ENCODE measurements around the gene TMEM219. TPM values are rescaled to one million over a fixed set of nuclear protein-coding genes. Genes with fewer than 3 reads are reported as not detected.
"Not testable (repeated sequence)": the region's sequence is repeated elsewhere in the genome, so short reads cannot be mapped to it uniquely, and the experiment has no call there.

TMEM219 gene
- total and polyA plus RNA-seq, 2 donors = 43.1 to 120 TPM

- no peaks in the 10 kb centered on the region for H3K4me1 ChIP-seq (ENCODE audit: insufficient read depth)
- no peak overlapping the region for H3K4me3 ChIP-seq (ENCODE audit: low read depth, low read length)
- WGBS = 16% methylated on average over 31 of the region's 31 CpGs
- no peak overlapping the region for H3K27ac ChIP-seq (ENCODE audit: low read depth)
- no peaks in the 10 kb centered on the region for H3K36me3 ChIP-seq (ENCODE audit: insufficient read depth)
- DNase-seq (ENCODE audit: extremely low spot score) = no peak
Measured at GRCh38 chr16:30011714-30012504, 50.0 kb downstream of the TMEM219 start.

- DNase-seq (ENCODE audit: extremely low spot score); H3K36me3 ChIP-seq (ENCODE audit: insufficient read depth); H3K27ac ChIP-seq (ENCODE audit: low read depth); H3K4me1 ChIP-seq (ENCODE audit: insufficient read depth); H3K4me3 ChIP-seq (ENCODE audit: low read depth, low read length): not testable (repeated sequence)
- 76% methylated on average over 14 of the region's 14 CpGs for WGBS
Measured at GRCh38 chr16:30012598-30012997, 50.7 kb downstream of the TMEM219 start.

DNA sequence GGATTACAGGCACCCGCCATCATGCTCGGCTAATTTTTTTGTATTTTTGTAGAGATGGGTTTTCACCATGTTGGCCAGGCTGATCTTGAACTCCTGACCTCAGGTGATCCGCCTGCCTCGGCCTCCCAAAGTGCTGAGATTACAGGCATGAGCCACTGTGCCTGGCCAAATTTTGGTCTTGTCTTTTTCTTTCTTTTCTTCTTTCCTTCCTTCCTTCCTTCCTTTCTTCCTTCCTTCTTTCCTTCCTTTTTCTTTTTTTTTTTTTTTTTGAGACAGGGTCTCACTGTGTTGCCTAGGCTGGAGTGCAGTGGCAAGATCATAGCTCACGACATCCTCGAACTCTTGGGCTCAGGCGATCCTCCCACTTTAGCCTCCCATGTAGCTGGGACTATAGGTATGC, 53.6 kb downstream of the TMEM219 start:
- WGBS = 91% methylated on average over 7 of the region's 7 CpGs

DNA sequence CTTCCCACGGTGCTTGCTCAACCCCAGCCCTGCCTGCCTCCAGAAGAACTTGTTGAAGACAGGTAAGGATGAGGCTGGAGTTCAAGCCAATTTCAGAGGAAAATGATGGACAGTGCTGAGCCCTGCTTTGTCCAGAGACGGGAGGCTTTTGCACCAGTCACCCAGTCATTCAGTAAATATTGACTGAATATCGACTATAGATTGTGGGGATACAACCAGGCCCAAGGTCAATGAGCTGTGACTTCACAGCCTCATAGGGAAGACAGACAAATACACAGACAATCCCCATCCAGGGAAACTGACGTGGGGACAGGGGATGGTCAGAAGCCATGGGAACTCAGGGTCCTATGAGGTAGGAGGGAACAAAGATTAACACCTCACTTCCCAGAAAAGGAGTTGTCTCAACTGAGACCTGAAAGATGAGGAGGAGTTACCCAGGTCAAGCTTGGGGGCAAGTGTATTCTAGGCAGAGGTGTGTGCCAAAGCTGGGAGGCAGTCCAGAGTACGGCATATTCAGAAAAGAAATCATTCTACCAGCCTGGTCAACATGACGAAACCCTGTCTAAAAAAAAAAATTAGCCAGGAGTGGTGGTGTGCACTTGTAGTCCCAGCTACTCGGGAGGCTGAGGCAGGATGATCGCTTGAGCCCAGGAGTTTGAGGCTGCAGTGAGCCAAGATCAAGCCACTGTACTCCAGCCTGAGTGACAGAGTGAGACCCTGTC, 54.8 kb downstream of the TMEM219 start:
- WGBS = 70% methylated on average over 8 of the region's 8 CpGs
- Histone ChIP-seq H3K4me3 (ENCODE audit: low read depth, low read length) (no peak overlapping the region), H3K36me3 (ENCODE audit: insufficient read depth) (no peaks in the 10 kb centered on the region), H3K4me1 (ENCODE audit: insufficient read depth) (no peaks in the 10 kb centered on the region), H3K27ac (ENCODE audit: low read depth) (no peak overlapping the region)
- DNase-seq (ENCODE audit: extremely low spot score) = no peak

More for the DNA sequence above, 53.6 kb downstream of the TMEM219 start:
- DNase-seq (ENCODE audit: extremely low spot score); H3K36me3 ChIP-seq (ENCODE audit: insufficient read depth); H3K27ac ChIP-seq (ENCODE audit: low read depth); H3K4me3 ChIP-seq (ENCODE audit: low read depth, low read length); H3K4me1 ChIP-seq (ENCODE audit: insufficient read depth): not testable (repeated sequence)

DNA sequence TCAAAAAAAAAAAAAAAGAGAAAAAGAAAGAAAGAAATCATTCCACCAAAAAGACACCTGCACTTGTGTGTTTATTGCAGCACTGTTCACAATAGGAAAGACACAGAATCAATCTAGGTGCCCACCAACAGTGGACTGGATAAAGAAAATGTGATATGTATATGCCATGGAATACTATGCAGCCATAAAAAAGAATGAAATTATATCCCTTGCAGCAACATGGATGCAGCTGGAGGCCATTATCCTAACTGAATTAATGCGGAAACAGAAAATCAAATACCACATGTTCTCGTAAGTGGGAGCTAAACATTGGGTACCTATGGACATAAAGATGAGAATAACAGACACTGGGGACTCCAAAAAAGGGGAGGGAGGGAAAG, 55.4 kb downstream of the TMEM219 start:
- WGBS = 95% methylated on average over 2 of the region's 2 CpGs
- no peak for DNase-seq (ENCODE audit: extremely low spot score)
- no peaks in the 10 kb centered on the region for H3K4me1 ChIP-seq (ENCODE audit: insufficient read depth)
- no peak overlapping the region for H3K4me3 ChIP-seq (ENCODE audit: low read depth, low read length)
- no peaks in the 10 kb centered on the region for H3K36me3 ChIP-seq (ENCODE audit: insufficient read depth)
- no peak overlapping the region for H3K27ac ChIP-seq (ENCODE audit: low read depth)

DNA sequence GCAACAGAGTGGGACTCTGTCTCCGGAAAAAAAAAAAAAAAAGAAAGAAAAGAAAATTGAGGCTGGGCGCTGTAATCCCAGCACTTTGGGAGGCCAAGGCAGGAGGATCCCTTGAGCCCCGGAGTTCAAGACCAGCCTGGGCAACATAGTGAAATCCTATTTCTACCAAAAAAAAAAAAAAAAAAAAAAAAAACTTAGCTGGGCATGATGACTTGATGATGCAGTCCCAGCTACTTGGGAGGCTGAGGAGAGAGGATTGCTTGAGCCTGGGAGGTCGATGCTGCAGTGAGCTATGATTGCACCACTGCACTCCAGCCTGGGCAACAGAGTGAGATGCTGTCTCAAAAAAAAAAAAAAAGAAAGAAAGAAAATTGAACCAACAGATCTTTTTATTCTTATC, 56.1 kb downstream of the TMEM219 start:
- H3K36me3 ChIP-seq (ENCODE audit: insufficient read depth); H3K27ac ChIP-seq (ENCODE audit: low read depth); H3K4me3 ChIP-seq (ENCODE audit: low read depth, low read length); H3K4me1 ChIP-seq (ENCODE audit: insufficient read depth); DNase-seq (ENCODE audit: extremely low spot score): not testable (repeated sequence)
- WGBS = 90% methylated on average over 4 of the region's 4 CpGs

GRCh38 chr16:30018731-30019158, 56.9 kb downstream of the TMEM219 start:
- H3K4me1 ChIP-seq (ENCODE audit: insufficient read depth) = no peaks in the 10 kb centered on the region
- 65% methylated on average over 4 of the region's 4 CpGs for WGBS
- H3K36me3 ChIP-seq (ENCODE audit: insufficient read depth) = no peaks in the 10 kb centered on the region
- no peak overlapping the region for H3K4me3 ChIP-seq (ENCODE audit: low read depth, low read length)
- no peak for DNase-seq (ENCODE audit: extremely low spot score)
- no peak overlapping the region for H3K27ac ChIP-seq (ENCODE audit: low read depth)

Other genes with a start within 250 kb of the TMEM219 start
- gene C16orf54, start 216.1 kb upstream of the TMEM219 start, total RNA-seq = 2.5 TPM
- gene C16orf54, start 216.1 kb upstream of the TMEM219 start, polyA plus RNA-seq = 1.9 TPM
- not detected for gene ZG16, start 183.8 kb upstream of the TMEM219 start, total RNA-seq
- not detected for gene ZG16, start 183.8 kb upstream of the TMEM219 start, polyA plus RNA-seq
- 37.0 TPM for gene KIF22, start 171.3 kb upstream of the TMEM219 start, total RNA-seq
- 27.0 TPM for gene KIF22, start 171.3 kb upstream of the TMEM219 start, polyA plus RNA-seq
- gene MAZ, start 155.6 kb upstream of the TMEM219 start, total RNA-seq = 136 TPM
- gene MAZ, start 155.6 kb upstream of the TMEM219 start, polyA plus RNA-seq = 171 TPM
- gene PRRT2, start 149.9 kb upstream of the TMEM219 start, total RNA-seq = 7.9 TPM
- gene PRRT2, start 149.9 kb upstream of the TMEM219 start, polyA plus RNA-seq = 8.2 TPM
- 14.1 TPM for gene PAGR1, start 145.9 kb upstream of the TMEM219 start, total RNA-seq
- 27.1 TPM for gene PAGR1, start 145.9 kb upstream of the TMEM219 start, polyA plus RNA-seq
- 42.7 TPM for gene MVP, start 141.6 kb upstream of the TMEM219 start, total RNA-seq
- 143 TPM for gene MVP, start 141.6 kb upstream of the TMEM219 start, polyA plus RNA-seq
- 35.1 TPM for gene CDIPT, start 98.9 kb upstream of the TMEM219 start, total RNA-seq
- 179 TPM for gene CDIPT, start 98.9 kb upstream of the TMEM219 start, polyA plus RNA-seq
- gene SEZ6L2, start 62.5 kb upstream of the TMEM219 start, total RNA-seq = 7.7 TPM
- 1.5 TPM for gene SEZ6L2, start 62.5 kb upstream of the TMEM219 start, polyA plus RNA-seq
- 0.16 TPM for gene ASPHD1, start 61.6 kb upstream of the TMEM219 start, total RNA-seq
- 1.1 TPM for gene ASPHD1, start 61.6 kb upstream of the TMEM219 start, polyA plus RNA-seq
- 10.4 TPM for gene KCTD13, start 35.9 kb upstream of the TMEM219 start, total RNA-seq
- 20.9 TPM for gene KCTD13, start 35.9 kb upstream of the TMEM219 start, polyA plus RNA-seq
- 35.6 TPM for gene TAOK2, start 11.8 kb downstream of the TMEM219 start, total RNA-seq
- gene TAOK2, start 11.8 kb downstream of the TMEM219 start, polyA plus RNA-seq = 37.9 TPM
- 8.4 TPM for gene HIRIP3, start 33.5 kb downstream of the TMEM219 start, total RNA-seq
- 27.2 TPM for gene HIRIP3, start 33.5 kb downstream of the TMEM219 start, polyA plus RNA-seq
- 22.3 TPM for gene INO80E, start 34.2 kb downstream of the TMEM219 start, total RNA-seq
- 82.3 TPM for gene INO80E, start 34.2 kb downstream of the TMEM219 start, polyA plus RNA-seq
- 0.32 TPM for gene DOC2A, start 48.9 kb downstream of the TMEM219 start, total RNA-seq
- 0.53 TPM for gene DOC2A, start 48.9 kb downstream of the TMEM219 start, polyA plus RNA-seq
- gene C16orf92, start 61.1 kb downstream of the TMEM219 start, total RNA-seq = not detected
- gene C16orf92, start 61.1 kb downstream of the TMEM219 start, polyA plus RNA-seq = not detected
- 0.32 TPM for gene TLCD3B, start 69.2 kb downstream of the TMEM219 start, total RNA-seq
- 0.22 TPM for gene TLCD3B, start 69.2 kb downstream of the TMEM219 start, polyA plus RNA-seq
- gene ALDOA, start 103.7 kb downstream of the TMEM219 start, total RNA-seq = 126 TPM
- 1,530 TPM for gene ALDOA, start 103.7 kb downstream of the TMEM219 start, polyA plus RNA-seq
- 56.2 TPM for gene PPP4C, start 113.9 kb downstream of the TMEM219 start, total RNA-seq
- 93.8 TPM for gene PPP4C, start 113.9 kb downstream of the TMEM219 start, polyA plus RNA-seq
- gene TBX6, start 129.8 kb downstream of the TMEM219 start, total RNA-seq = 0.79 TPM
- 2.2 TPM for gene TBX6, start 129.8 kb downstream of the TMEM219 start, polyA plus RNA-seq
- 16.5 TPM for gene YPEL3, start 134.1 kb downstream of the TMEM219 start, total RNA-seq
- gene YPEL3, start 134.1 kb downstream of the TMEM219 start, polyA plus RNA-seq = 117 TPM
- 4.6 TPM for gene GDPD3, start 151.5 kb downstream of the TMEM219 start, total RNA-seq
- 5.1 TPM for gene GDPD3, start 151.5 kb downstream of the TMEM219 start, polyA plus RNA-seq
- 14.6 TPM for gene MAPK3, start 161.1 kb downstream of the TMEM219 start, total RNA-seq
- 120 TPM for gene MAPK3, start 161.1 kb downstream of the TMEM219 start, polyA plus RNA-seq
- gene CORO1A, start 221.5 kb downstream of the TMEM219 start, total RNA-seq = 9.6 TPM
- 37.2 TPM for gene CORO1A, start 221.5 kb downstream of the TMEM219 start, polyA plus RNA-seq
- gene BOLA2B, start 231.6 kb downstream of the TMEM219 start, total RNA-seq = 10.2 TPM
- gene BOLA2B, start 231.6 kb downstream of the TMEM219 start, polyA plus RNA-seq = 97.5 TPM
- 15.4 TPM for gene SLX1A, start 231.8 kb downstream of the TMEM219 start, total RNA-seq
- gene SLX1A, start 231.8 kb downstream of the TMEM219 start, polyA plus RNA-seq = 42.7 TPM
- 3.2 TPM for gene SULT1A3, start 237.2 kb downstream of the TMEM219 start, total RNA-seq
- 7.5 TPM for gene SULT1A3, start 237.2 kb downstream of the TMEM219 start, polyA plus RNA-seq

Data from urinary bladder (tissue), 4 donors.